Endothelial cell of umbilical vein (primary cell): ENCODE measurements around the gene LRP1B. TPM values are rescaled to one million over a fixed set of nuclear protein-coding genes. Genes with fewer than 3 reads are reported as not detected.

Experiments
- BruUV-seq: library from RNA; stranded (reverse); fragments of 400-500 nt; replicated peaks from 2 replicates; lab custom pipeline; 2021; lab: Mats Ljungman, UMichigan
- CTCF ChIA-PET: fragments of 300-600, 350-600 bp; sonication (Branson Sonifier 250); formaldehyde crosslinking; loops from one replicate; lab custom pipeline; 2021; ENCODE audit warnings: antibody characterized with exemption, inconsistent platforms; lab: Charles Lee
- POLR2A ChIA-PET: fragments of 300-600, 350-600 bp; sonication (Branson Sonifier 250); formaldehyde crosslinking; loops from one replicate; lab custom pipeline; 2021; ENCODE audit warnings: antibody characterized with exemption, inconsistent platforms; lab: Charles Lee
- DNase-seq: peaks from one replicate; pipeline ENCODE4 v3.0.0-alpha.2; 2011; ENCODE audit warnings: low read depth, low spot score
- FAIRE-seq: peaks from 2 replicates; lab custom pipeline; 2011; peaks lifted over from hg19 to GRCh38; lab: Jason Lieb, UNC
- H2AFZ ChIP-seq: 2 replicates; pipeline ENCODE4 v1.6.0; 2012; ENCODE audit warnings: low read depth, low read length, control low read depth, inconsistent platforms
- H3K27ac ChIP-seq: 2 replicates; pipeline ENCODE4 v1.5.1; 2011; ENCODE audit warnings: low read depth, mild to moderate bottlenecking, control low read depth, low read length, moderate library complexity; ENCODE audit not compliant: insufficient read depth
- H3K27me3 ChIP-seq, 2 experiments: 2 replicates each; pipeline versions ENCODE4 v1.6.0 to v1.6.1; 2011; ENCODE audit warnings: low read length in 2 of 2, mixed read lengths in 1 of 2; ENCODE audit not compliant: control insufficient read depth in 2 of 2, insufficient read depth in 2 of 2
- H3K36me3 ChIP-seq, 2 experiments: 2 replicates in 1 of 2; 3 replicates in 1 of 2; pipeline ENCODE4 v1.5.1; 2011; ENCODE audit warnings: low read length in 2 of 2, mild to moderate bottlenecking in 1 of 2, moderate library complexity in 1 of 2; ENCODE audit not compliant: control insufficient read depth in 2 of 2, insufficient read depth in 2 of 2; ENCODE audit errors: extremely low read depth in 1 of 2
- H3K4me1 ChIP-seq: 3 replicates; pipeline ENCODE4 v1.5.1; 2011; ENCODE audit warnings: mild to moderate bottlenecking, low read length; ENCODE audit not compliant: control insufficient read depth, insufficient read depth; ENCODE audit errors: extremely low read depth
- H3K4me2 ChIP-seq: 2 replicates; pipeline ENCODE4 v1.6.1; 2011; ENCODE audit warnings: low read length, control low read depth, mixed read lengths; ENCODE audit not compliant: insufficient read depth
- H3K4me3 ChIP-seq, 3 experiments: fragments of 200-600 bp in 1 of 3; sonication (generic), shearing (Covaris generic) in 1 of 3; replicated peaks in 1 of 3; 2 replicates each; pipeline ENCODE4 v1.5.1; 2011 to 2016; ENCODE audit warnings: control low read depth in 3 of 3, low read length in 3 of 3, mild to moderate bottlenecking in 2 of 3, inconsistent platforms in 1 of 3, low read depth in 1 of 3, moderate library complexity in 1 of 3; ENCODE audit not compliant: insufficient read depth in 1 of 3
- H3K79me2 ChIP-seq: 2 replicates; pipeline ENCODE4 v1.6.0; 2012; ENCODE audit warnings: low read length, inconsistent platforms; ENCODE audit not compliant: control insufficient read depth, insufficient read depth
- H3K9ac ChIP-seq: replicated peaks from 2 replicates; pipeline ENCODE3; 2011; ENCODE audit warnings: low read length, control low read depth; ENCODE audit not compliant: insufficient read depth; ENCODE audit errors: extremely low read depth
- H3K9me1 ChIP-seq: replicated peaks from 3 replicates; pipeline ENCODE4 v1.6.0; 2011; ENCODE audit warnings: mild to moderate bottlenecking, low read length; ENCODE audit not compliant: control insufficient read depth, insufficient read depth; ENCODE audit errors: extremely low read depth
- H3K9me3 ChIP-seq: replicated peaks from 2 replicates; pipeline ENCODE4 v1.5.1; 2012; ENCODE audit warnings: low read length, inconsistent platforms; ENCODE audit not compliant: control insufficient read depth, insufficient read depth
- H4K20me1 ChIP-seq: replicated peaks from 2 replicates; pipeline ENCODE3; 2011; ENCODE audit warnings: mild to moderate bottlenecking, low read length; ENCODE audit not compliant: control insufficient read depth, insufficient read depth; ENCODE audit errors: extremely low read depth
- CTCF ChIP-seq, 2 donors: IDR thresholded peaks; 1 replicate in 1 of 2; 2 replicates in 1 of 2; pipeline ENCODE4 v1.5.1; 2011; ENCODE audit warnings: low read length in 2 of 2, mild to moderate bottlenecking in 2 of 2, moderate library complexity in 2 of 2, control low read depth in 1 of 2, inconsistent platforms in 1 of 2, low read depth in 1 of 2; ENCODE audit not compliant: insufficient read depth in 1 of 2; ENCODE audit errors: extremely low read depth in 1 of 2
- EZH2 ChIP-seq: IDR thresholded peaks from 2 replicates; pipeline ENCODE4 v1.6.1; 2012; ENCODE audit warnings: borderline replicate concordance, low read depth, mild to moderate bottlenecking, moderate library complexity, low read length, inconsistent platforms; ENCODE audit not compliant: severe bottlenecking
- FOS ChIP-seq: IDR thresholded peaks from 2 replicates; pipeline ENCODE4 v1.6.1; 2011; ENCODE audit warnings: mild to moderate bottlenecking, low read length, moderate library complexity, borderline replicate concordance; ENCODE audit not compliant: insufficient read depth
- GATA2 ChIP-seq: IDR thresholded peaks from 2 replicates; pipeline ENCODE4 v1.7.0; 2011; ENCODE audit warnings: low read depth, mild to moderate bottlenecking, moderate library complexity, mixed read lengths, low read length; ENCODE audit not compliant: insufficient read length, insufficient read depth
- JUN ChIP-seq: IDR thresholded peaks from 2 replicates; pipeline ENCODE4 v1.6.1; 2011; ENCODE audit warnings: borderline replicate concordance, low read depth; ENCODE audit not compliant: insufficient read length, insufficient read depth
- MAX ChIP-seq: IDR thresholded peaks from 2 replicates; pipeline ENCODE4 v1.6.1; 2011; ENCODE audit not compliant: insufficient read depth, insufficient read length
- MYC ChIP-seq: IDR thresholded peaks from one replicate; pipeline ENCODE4 v1.6.1; 2011; ENCODE audit warnings: mild to moderate bottlenecking, low read depth, low read length
- POLR2A ChIP-seq: IDR thresholded peaks from 2 replicates; pipeline ENCODE4 v1.6.1; 2012; ENCODE audit warnings: low read depth, mild to moderate bottlenecking, control low read depth, low read length
- POLR2AphosphoS5 ChIP-seq: IDR thresholded peaks from 2 replicates; pipeline ENCODE4 v1.6.1; 2012; ENCODE audit warnings: low read depth, mild to moderate bottlenecking, control low read depth, low read length, moderate library complexity; ENCODE audit not compliant: insufficient read depth
- dilution Hi-C: fragments of 300-500 bp; cut with MboI; formaldehyde crosslinking; loops from one replicate; pipeline ENCODE4 v1.15.0; 2019; ENCODE audit warnings: low sequenced_read_pairs; ENCODE audit not compliant: extremely low pct_ligation_motif_present
- intact Hi-C: fragments of 100-400 bp; cut with micrococcal nuclease; formaldehyde crosslinking; loops from one replicate; pipeline ENCODE4 v1.10.0; 2022
- polyA plus RNA-seq, 4 experiments: library from polyadenylated mRNA; depleted of rRNA in 3 of 4; stranded (reverse) in 3 of 4; unstranded in 1 of 4; fragments of >200 nt; gene quantifications; 2 replicates each; pipeline versions ENCODE4 v1.2.1 to v1.2.3, GENCODE V29; 2011 to 2012; ENCODE audit warnings: missing spikeins in 1 of 4
- total RNA-seq: library from RNA; stranded (reverse); gene quantifications from 2 replicates; pipeline ENCODE4 v1.2.3, GENCODE V29; 2021

Gene LRP1B
- total and polyA plus RNA-seq, 2 donors (not counting 3 experiments of a cell fraction or from before 2014, with no cell fraction given): 0.03 to 0.07 TPM

GRCh38 chr2:140308706-140309105, 1822.1 kb downstream of the LRP1B start:
- Histone ChIP-seq H3K27me3 (no peaks in the 10 kb centered on the region), H3K27ac (no peak overlapping the region), H4K20me1 (no peaks in the 10 kb centered on the region), H3K4me1 (no peaks in the 10 kb centered on the region), H3K4me3 (no peak overlapping the region), H3K36me3 (no peaks in the 10 kb centered on the region), H3K79me2 (no peaks in the 10 kb centered on the region), H3K4me2 (no peak overlapping the region), H2AFZ (no peak overlapping the region), H3K9ac (no peak overlapping the region), H3K9me1 (no peaks in the 10 kb centered on the region), H3K9me3 (no peaks in the 10 kb centered on the region)
- BruUV-seq: no TSS peak
- dilution Hi-C loops: no loop called here
- CTCF ChIA-PET: no interaction called here
- POLR2A ChIA-PET: no interaction called here
- FAIRE-seq: no peak
- no peak for DNase-seq
- intact Hi-C loops: no loop called here
- TF ChIP-seq MAX: no peak
- TF ChIP-seq POLR2AphosphoS5: no peak
- no peak for TF ChIP-seq FOS
- no peak for TF ChIP-seq CTCF (IDR thresholded peaks at IDR 0.05; ENCODE audit: extremely low read depth in 1 of 2, insufficient read depth in 1 of 2, low read depth in 1 of 2, low read length in 2 of 2)
- TF ChIP-seq MYC: no peak
- TF ChIP-seq EZH2: no peak
- no peak for TF ChIP-seq JUN
- no peak for TF ChIP-seq GATA2
- TF ChIP-seq POLR2A: no peak
